ENCODE measurements around the gene ACTBL2. TPM values are rescaled to one million over a fixed set of nuclear protein-coding genes. Genes with fewer than 3 reads are reported as not detected.

ACTBL2 gene
- total and polyA plus RNA-seq, 2 experiments from 2014 or later, result 0.17 to 0.83 TPM

GRCh38 chr5:57493034-57493433 is 10.4 kb upstream of the ACTBL2 start:
- no peaks in the 10 kb centered on the region for H3K79me2 ChIP-seq
- H3K4me1 ChIP-seq (ENCODE audit: insufficient read depth), result peaks cover 11% of the 10 kb centered on the region
- no peaks in the 10 kb centered on the region for H3K36me3 ChIP-seq (replicated peaks; ENCODE audit: insufficient read depth, low read depth)
- TF ChIP-seq CTCF (IDR thresholded peaks at IDR 0.05; ENCODE audit: poor library complexity) (no peak), EZH2 (IDR thresholded peaks at IDR 0.05; ENCODE audit: borderline replicate concordance) (no peak), EZH2phosphoT487 (IDR thresholded peaks at IDR 0.05; ENCODE audit: low read depth, severe bottlenecking, unreplicated experiment) (no peak)
- H4K20me1 ChIP-seq (ENCODE audit: insufficient read depth, poor library complexity, severe bottlenecking), result no peaks in the 10 kb centered on the region
- no peaks in the 10 kb centered on the region for H3K9me3 ChIP-seq (ENCODE audit: low read depth)
- H2AFZ ChIP-seq, result no peak overlapping the region
- H3K4me2 ChIP-seq, result no peak overlapping the region
- WGBS (ENCODE audit: low lambda C conversion rate, missing lambda C conversion rate), result 85% methylated on average over 1 of the region's 1 CpG
- H3K4me3 ChIP-seq, result no peak overlapping the region
- no peaks in the 10 kb centered on the region for H3K27me3 ChIP-seq
- no peak for DNase-seq (ENCODE audit: low spot score)
- H3K27ac ChIP-seq, result no peak overlapping the region
- H3K9me2 ChIP-seq (replicated peaks; ENCODE audit: insufficient read depth), result no peaks in the 10 kb centered on the region

- Histone ChIP-seq H3K36me3 (replicated peaks; ENCODE audit: insufficient read depth, low read depth) (no peaks in the 10 kb centered on the region), H3K4me1 (ENCODE audit: insufficient read depth) (peaks cover 11% of the 10 kb centered on the region), H3K79me2 (no peaks in the 10 kb centered on the region), H3K4me2 (no peak overlapping the region), H3K27me3 (no peaks in the 10 kb centered on the region), H4K20me1 (ENCODE audit: insufficient read depth, poor library complexity, severe bottlenecking) (no peaks in the 10 kb centered on the region), H2AFZ (no peak overlapping the region), H3K27ac (no peak overlapping the region), H3K9me2 (replicated peaks; ENCODE audit: insufficient read depth) (no peaks in the 10 kb centered on the region), H3K9me3 (ENCODE audit: low read depth) (no peaks in the 10 kb centered on the region), H3K4me3 (no peak overlapping the region)
- TF ChIP-seq CTCF (IDR thresholded peaks at IDR 0.05; ENCODE audit: poor library complexity) (no peak), EZH2phosphoT487 (IDR thresholded peaks at IDR 0.05; ENCODE audit: low read depth, severe bottlenecking, unreplicated experiment) (no peak), EZH2 (IDR thresholded peaks at IDR 0.05; ENCODE audit: borderline replicate concordance) (no peak)
- no peak for DNase-seq (ENCODE audit: low spot score)
- 92% methylated on average over 3 of the region's 3 CpGs for WGBS (ENCODE audit: low lambda C conversion rate, missing lambda C conversion rate)
Observed at GRCh38 chr5:57492632-57493031, 10.0 kb upstream of the ACTBL2 start.

- Histone ChIP-seq H3K27me3 (no peaks in the 10 kb centered on the region), H3K9me3 (ENCODE audit: low read depth) (no peaks in the 10 kb centered on the region), H3K4me3 (no peak overlapping the region), H3K9me2 (replicated peaks; ENCODE audit: insufficient read depth) (no peaks in the 10 kb centered on the region), H3K27ac (no peak overlapping the region), H4K20me1 (ENCODE audit: insufficient read depth, poor library complexity, severe bottlenecking) (no peaks in the 10 kb centered on the region), H3K4me1 (ENCODE audit: insufficient read depth) (peaks cover 11% of the 10 kb centered on the region), H3K36me3 (replicated peaks; ENCODE audit: insufficient read depth, low read depth) (no peaks in the 10 kb centered on the region), H3K79me2 (no peaks in the 10 kb centered on the region), H2AFZ (no peak overlapping the region), H3K4me2 (no peak overlapping the region)
- TF ChIP-seq EZH2phosphoT487 (IDR thresholded peaks at IDR 0.05; ENCODE audit: low read depth, severe bottlenecking, unreplicated experiment), result no peak
- TF ChIP-seq CTCF (IDR thresholded peaks at IDR 0.05; ENCODE audit: poor library complexity), result no peak
- TF ChIP-seq EZH2 (IDR thresholded peaks at IDR 0.05; ENCODE audit: borderline replicate concordance), result no peak
- no peak for DNase-seq (ENCODE audit: low spot score)
- 87% methylated on average over 5 of the region's 5 CpGs for WGBS (ENCODE audit: low lambda C conversion rate, missing lambda C conversion rate)
Observed at GRCh38 chr5:57491369-57491965, 8.9 kb upstream of the ACTBL2 start.
